GM12872 (cell line): ENCODE results near the gene DNAL1.

Source experiments
- CTCF ChIP-seq: IDR thresholded peaks from 3 replicates; pipeline ENCODE4 v1.5.1; 2011; ENCODE audit warnings: low read depth, mild to moderate bottlenecking, low read length, moderate library complexity; ENCODE audit not compliant: insufficient read depth

Gene DNAL1

GRCh38 chr14:73695082-73695481, 50.3 kb downstream of the DNAL1 start:
- TF ChIP-seq CTCF: no peak

- no peak for TF ChIP-seq CTCF
Observed at GRCh38 chr14:73695997-73696396, 51.2 kb downstream of the DNAL1 start.

GRCh38 chr14:73696466-73697400, 51.9 kb downstream of the DNAL1 start:
- no peak for TF ChIP-seq CTCF

- no peak for TF ChIP-seq CTCF
Observed at GRCh38 chr14:73700325-73700724, 55.5 kb downstream of the DNAL1 start.

- TF ChIP-seq CTCF: no peak
Observed at GRCh38 chr14:73709904-73710469, 65.2 kb downstream of the DNAL1 start.

- TF ChIP-seq CTCF: no peak
Observed at GRCh38 chr14:73710737-73711136, 66.0 kb downstream of the DNAL1 start.

- no peak for TF ChIP-seq CTCF
Observed at GRCh38 chr14:73712071-73712506, 67.3 kb downstream of the DNAL1 start.
